Measurements from ENCODE around the gene CPT1B. TPM values are rescaled to one million over a fixed set of nuclear protein-coding genes. Genes with fewer than 3 reads are reported as not detected.

CPT1B gene
- total RNA-seq, 1 donor from 2014 or later: 18.2 TPM

- ATAC-seq: peak; percentile 79
- peak; percentile 78 for DNase-seq (ENCODE audit: low spot score)
- intact Hi-C loops (cut with DNase I): no loop called here
These were observed 21.7 kb upstream of the CPT1B start for GRCh38 chr22:50599816-50600455.

DNA sequence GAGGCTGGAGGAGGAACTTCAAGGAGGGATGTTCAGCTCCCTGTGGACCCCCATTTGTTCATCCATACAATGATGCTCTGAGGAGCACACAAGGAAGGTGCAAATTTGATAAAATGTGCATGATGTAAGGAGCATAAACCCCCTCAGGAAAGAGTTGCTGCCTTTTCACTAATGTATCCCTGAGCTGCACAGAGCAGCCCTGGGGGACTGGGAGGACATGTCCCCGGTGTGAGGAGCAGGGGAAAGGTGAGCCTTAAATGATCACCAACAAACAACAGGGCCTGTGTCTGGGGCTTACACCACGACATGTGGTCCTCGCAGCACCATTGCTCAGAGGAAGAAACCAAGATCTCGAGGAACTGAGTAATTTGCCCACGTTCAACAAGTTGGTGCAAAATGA is 18.9 kb upstream of the CPT1B start:
- ATAC-seq (no peak), DNase-seq (ENCODE audit: low spot score) (no peak)
- intact Hi-C loops (cut with DNase I): no loop called here

- no peak for DNase-seq (ENCODE audit: low spot score)
- no peak for ATAC-seq
- intact Hi-C loops (cut with DNase I): no loop called here
These were observed 17.0 kb upstream of the CPT1B start for GRCh38 chr22:50595189-50595588.

DNA sequence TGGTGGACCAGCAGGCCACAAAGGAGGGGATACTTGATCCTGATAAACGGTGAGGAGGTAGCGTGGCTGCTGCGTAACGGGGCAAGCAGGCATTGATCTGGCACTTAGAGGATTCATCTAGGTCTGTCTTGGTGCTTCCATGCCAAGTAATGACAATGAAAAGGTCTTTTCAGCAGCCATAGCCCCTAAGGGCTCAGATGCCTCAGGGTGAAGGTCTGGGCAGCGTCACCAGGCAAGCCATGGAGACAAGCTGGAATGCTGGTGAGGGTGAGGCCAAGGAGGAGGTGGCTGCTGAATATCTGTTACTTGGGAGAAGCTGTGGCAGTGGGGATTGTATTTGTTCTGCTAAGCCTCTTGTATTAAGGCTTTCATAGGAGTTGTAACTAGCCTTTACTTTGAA is 9.2 kb upstream of the CPT1B start:
- ATAC-seq (no peak), DNase-seq (ENCODE audit: low spot score) (no peak)
- intact Hi-C loops (cut with DNase I): no loop called here

DNA sequence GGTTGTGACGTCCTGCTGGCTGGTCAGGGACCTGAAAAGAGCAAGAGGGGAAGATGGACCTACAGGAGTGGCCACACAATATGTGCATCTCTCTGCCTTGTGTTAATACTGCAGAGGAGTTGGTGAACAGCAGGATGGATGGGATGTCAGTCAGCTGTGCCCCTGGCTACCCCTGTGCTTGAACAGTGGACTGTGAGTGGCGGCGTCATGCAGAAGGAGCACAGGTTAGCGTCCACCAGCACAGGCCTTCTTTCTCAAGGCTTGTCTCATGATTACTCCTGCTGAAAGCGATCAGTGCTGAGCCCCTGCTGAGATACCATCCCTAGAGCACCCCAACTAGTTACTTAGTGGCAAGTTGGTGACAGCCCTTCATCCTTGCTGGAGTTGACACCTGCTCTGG is 8.2 kb upstream of the CPT1B start:
- ATAC-seq (no peak), DNase-seq (ENCODE audit: low spot score) (no peak)
- intact Hi-C loops (cut with DNase I): no loop called here

DNA sequence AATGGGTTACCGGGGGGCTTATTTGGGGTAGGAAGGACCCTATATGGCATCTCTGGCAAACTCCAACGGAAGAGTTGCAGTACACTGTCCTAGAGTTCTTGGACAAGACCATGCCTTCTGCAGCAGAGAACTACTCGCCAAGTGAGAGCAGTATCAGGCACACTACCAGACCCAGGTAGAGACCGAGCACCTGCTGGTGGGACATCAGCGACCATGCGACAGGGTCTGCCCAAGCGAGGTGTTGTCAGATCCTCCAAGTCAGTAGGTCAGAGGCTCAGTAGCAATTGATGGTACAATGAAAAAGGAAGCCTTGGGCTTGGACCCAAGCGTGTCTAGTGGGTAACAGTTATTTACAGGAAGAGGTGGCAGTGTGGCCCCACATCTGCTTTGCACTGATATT is 7.6 kb upstream of the CPT1B start:
- ATAC-seq (no peak), DNase-seq (ENCODE audit: low spot score) (no peak)
- intact Hi-C loops (cut with DNase I): no loop called here

GRCh38 chr22:50585238-50585637 is 7.0 kb upstream of the CPT1B start:
- intact Hi-C loops (cut with DNase I): no loop called here
- ATAC-seq (no peak), DNase-seq (ENCODE audit: low spot score) (no peak)

DNA sequence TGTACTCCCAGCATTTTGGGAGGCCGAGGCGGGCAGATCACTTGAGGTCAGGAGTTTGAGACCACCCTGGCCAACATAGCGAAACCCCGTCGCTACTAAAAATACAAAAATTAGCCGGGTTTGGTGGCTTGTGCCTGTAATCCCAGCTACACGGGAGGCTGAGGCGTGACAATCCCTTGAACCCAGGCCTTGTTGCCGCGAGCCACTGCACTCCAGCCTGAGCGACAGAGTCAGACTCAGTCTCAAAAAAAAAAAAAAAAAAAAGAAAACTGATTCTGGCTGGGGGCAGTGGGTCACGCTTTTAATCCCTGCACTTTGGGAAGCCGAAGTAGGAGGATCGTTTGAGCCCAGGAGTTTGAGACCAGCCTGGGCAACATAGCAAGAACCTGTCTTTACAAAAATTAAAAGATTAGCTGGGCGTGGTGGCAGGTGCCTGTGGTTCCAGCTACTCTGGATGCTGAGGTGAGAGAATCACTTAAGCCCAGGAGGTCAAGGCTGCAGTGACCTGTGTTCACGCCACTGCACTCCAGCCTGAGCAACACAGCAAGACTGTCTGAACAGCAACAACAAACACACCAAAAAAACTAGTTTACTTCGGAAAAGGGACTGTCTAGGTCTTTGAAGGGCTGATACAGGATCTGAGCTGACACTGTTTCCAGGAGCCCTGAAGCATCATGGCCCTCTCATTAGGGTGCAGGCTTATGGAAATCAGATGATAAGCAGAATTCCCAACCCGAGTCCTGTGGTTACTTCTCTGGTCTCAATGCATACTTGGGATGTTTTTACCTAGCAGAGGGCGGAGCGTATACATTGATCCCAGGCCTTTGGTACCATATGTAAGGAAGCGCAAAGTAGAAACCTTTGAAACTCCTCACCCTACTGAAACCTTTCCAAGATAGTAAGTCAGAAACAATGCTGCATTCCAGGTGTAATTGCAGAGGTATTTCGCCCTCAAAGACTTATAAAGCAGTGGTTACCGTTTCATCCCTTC is 6.2 kb upstream of the CPT1B start:
- no peak for ATAC-seq
- intact Hi-C loops (cut with DNase I): no loop called here
- DNase-seq (ENCODE audit: low spot score): no peak

GRCh38 chr22:50583294-50583861 is 5.2 kb upstream of the CPT1B start:
- ATAC-seq (peak; percentile 13), DNase-seq (ENCODE audit: low spot score) (peak; percentile 52)
- intact Hi-C loops (cut with DNase I): no loop called here

GRCh38 chr22:50582493-50583293 is 4.5 kb upstream of the CPT1B start, which contains the start of gene CHKB:
TSS of gene CHKB (minus strand) at chr22:50582849. CDS start at chr22:50582781, 68 bp downstream.
- ATAC-seq (peak; percentile 98), DNase-seq (ENCODE audit: low spot score) (peak; percentile 99)
- intact Hi-C loops (cut with DNase I): no loop called here

GRCh38 chr22:50581950-50582492 is 3.8 kb upstream of the CPT1B start:
- no peak for ATAC-seq
- DNase-seq (ENCODE audit: low spot score): no peak
- intact Hi-C loops (cut with DNase I): no loop called here

GRCh38 chr22:50581031-50581949 is 3.1 kb upstream of the CPT1B start:
- intact Hi-C loops (cut with DNase I): no loop called here
- DNase-seq (ENCODE audit: low spot score) (peak; percentile 64), ATAC-seq (no peak)

DNA sequence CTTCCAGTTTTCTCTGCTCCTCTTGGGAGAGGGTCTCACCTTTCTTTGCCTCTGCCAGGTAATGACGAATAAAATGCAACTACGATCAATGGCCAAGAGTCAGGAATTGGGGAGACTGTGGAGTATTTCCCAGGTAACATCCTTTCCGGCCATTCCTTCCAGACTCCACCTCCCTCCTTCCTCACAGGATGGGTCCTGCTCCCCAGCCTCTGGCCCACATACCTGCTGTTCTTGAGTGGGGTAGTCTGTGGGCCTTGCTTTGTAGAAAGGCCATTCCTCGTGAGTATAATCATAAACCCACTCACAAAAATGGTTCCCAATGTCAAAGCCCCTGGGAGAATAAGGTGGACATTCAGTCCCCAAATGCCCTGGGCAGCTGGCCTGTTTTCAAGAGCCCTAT is 1.5 kb upstream of the CPT1B start:
- DNase-seq (ENCODE audit: low spot score) (no peak), ATAC-seq (no peak)
- intact Hi-C loops (cut with DNase I): no loop called here

GRCh38 chr22:50578776-50579310 is 616 bp upstream of the CPT1B start:
- DNase-seq (ENCODE audit: low spot score) (no peak), ATAC-seq (no peak)
- intact Hi-C loops (cut with DNase I): no loop called here

DNA sequence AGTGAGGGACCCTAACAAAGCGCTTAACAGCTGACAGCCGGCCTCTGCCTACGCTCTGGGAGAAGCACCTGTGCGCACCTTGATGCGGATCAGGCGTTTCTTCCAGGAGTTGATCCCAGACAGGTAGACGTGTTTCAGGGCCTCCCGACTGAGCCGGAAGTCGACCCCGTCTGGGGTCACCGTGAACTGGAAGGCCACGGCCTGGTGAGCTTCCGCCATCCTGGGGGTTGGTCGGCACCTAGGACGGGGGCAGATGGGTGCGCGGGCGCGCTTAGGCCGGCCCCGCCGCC is 585 bp downstream of the CPT1B start:
- DNase-seq (ENCODE audit: low spot score): no peak
- no peak for ATAC-seq
- intact Hi-C loops (cut with DNase I): no loop called here

- ATAC-seq (no peak), DNase-seq (ENCODE audit: low spot score) (no peak)
- intact Hi-C loops (cut with DNase I): no loop called here
These were observed 1.2 kb downstream of the CPT1B start for GRCh38 chr22:50576806-50577696.

- DNase-seq (ENCODE audit: low spot score) (no peak), ATAC-seq (no peak)
These were observed 2.2 kb downstream of the CPT1B start for GRCh38 chr22:50576070-50576469.

More at GRCh38 chr22:50576070-50576469, 2.2 kb downstream of the CPT1B start:
- intact Hi-C loops (cut with DNase I): no loop called here

Data from sciatic nerve (tissue), 2 donors.